Germinal center (tissue), 1 donor: ENCODE measurements around the gene BCAR3.
"Not testable (repeated sequence)": the region's sequence is repeated elsewhere in the genome, so short reads cannot be mapped to it uniquely, and the experiment has no call there.

Source experiments
- DNase-seq: peaks from one replicate; pipeline ENCODE4 v3.0.0; 2012; ENCODE audit warnings: mixed read lengths, low spot score

BCAR3 gene

DNA sequence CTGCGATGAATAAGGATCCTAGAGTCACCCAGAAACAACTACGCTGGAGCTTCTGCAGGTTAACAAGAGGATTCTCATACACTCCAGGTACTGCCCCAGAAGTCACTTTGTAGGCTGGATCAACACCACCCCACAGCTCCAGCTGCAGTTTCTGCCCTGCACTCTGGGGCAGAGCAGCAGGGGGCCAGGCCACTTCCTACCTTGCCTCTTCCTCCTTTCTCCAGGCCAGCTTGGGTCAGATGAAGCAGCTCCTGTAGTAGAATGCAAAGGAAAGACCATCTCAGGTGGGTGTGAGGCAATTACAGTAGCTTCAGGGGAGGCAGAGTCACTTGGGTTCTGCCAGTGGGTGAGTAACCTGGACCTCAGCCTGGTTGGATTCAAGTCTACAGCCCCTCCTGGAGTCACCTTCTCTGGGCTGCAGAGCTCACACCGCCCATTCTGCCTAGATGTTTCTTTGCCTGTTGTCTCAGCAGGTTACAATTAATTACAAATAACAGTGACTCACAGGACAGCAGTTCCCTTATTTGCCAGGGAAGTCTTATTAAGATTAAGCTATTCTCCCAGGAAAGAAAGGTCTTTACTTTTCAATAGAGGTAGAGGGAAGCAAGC lies 24.4 kb upstream of the BCAR3 start:
- DNase-seq, result no peak

DNA sequence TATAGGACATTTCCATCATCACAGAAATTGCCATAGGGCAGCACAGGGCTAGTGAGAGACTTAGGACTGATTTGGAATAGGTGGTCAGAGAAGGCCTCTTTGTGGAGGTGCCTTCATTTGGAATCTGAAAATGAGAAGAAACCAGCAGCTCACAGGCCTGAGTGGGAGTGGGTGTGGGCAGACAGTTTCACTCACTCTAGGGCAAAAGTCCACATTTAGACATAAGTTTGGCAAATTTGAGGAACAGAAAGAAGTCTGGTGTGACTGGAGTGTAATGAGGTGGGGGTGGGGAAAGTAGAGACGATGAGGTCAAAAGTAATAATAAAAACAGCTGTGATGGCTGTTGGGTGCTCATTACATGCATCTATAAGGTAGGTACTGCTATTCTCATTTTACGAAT lies 22.4 kb upstream of the BCAR3 start:
- DNase-seq, result peak; percentile 65

DNA sequence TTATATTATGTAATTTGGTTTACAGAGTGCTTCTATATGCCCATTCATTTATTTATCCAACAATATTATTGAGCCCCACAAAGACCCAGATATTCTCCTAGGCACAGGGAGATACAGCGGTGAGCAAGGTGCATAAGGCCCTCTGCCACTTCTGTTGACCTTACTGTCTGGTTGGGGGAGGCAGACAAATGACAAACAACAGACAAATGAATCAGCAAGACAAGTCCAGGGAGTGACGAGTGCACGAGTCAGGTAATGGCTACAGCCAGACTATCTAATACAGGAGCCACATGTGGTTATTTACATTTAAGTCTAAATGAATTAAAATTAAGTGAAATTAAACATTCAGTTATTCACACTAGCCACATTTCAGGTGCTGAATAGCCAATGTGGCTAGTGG lies 22.0 kb upstream of the BCAR3 start:
- DNase-seq, result no peak

DNA sequence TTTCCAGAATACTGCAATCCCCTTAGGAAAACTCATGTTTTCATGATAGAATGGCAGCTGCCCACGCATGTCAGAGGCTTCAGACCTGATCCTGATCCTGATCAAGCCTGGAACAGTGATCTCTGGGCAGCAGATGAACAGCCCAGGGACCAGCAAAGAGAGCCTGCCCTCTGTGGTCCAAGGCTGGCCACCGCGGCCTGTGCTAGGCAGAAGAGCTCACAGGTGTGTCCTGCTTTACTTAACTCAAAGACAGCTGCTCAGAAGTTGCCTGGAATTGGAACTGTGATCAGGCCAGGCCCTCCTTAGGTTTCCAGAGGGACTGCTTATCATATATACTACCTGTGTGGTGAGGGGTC lies 21.2 kb upstream of the BCAR3 start:
- no peak for DNase-seq

DNA sequence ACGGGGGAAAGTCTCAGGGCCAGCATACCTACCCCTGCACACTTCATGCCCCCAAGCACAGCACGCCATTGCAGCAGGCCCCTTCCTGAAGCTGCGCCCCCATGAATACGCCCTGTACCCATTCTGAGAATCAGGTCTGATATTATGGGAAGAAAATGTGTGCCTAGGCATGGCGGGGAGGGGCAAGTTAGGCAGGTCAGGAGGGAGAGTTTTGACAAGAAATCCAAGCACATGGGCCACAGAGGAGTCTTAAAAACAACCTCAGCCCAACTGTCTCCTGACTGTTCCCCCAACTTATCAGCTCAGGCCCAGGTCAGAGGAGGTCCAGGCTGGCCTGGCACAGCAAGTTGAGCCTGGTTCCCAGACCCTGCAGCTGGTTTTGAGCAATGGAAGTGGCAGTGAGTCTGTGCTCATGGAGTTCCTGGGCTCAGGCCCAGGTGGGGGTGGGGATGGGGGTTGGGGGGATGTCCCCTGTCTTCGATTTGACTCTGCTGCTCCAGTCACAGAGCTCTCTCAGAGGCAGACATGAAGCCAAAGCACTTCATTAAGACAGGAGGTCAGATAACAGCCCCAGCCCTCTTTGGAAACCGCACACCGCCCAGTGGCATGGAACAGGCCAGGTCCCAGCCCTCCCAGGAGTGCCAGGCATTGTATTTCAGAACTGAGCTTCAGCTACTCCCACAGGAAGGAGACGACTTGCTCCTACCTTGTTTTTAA lies 20.6 kb upstream of the BCAR3 start:
- no peak for DNase-seq

DNA sequence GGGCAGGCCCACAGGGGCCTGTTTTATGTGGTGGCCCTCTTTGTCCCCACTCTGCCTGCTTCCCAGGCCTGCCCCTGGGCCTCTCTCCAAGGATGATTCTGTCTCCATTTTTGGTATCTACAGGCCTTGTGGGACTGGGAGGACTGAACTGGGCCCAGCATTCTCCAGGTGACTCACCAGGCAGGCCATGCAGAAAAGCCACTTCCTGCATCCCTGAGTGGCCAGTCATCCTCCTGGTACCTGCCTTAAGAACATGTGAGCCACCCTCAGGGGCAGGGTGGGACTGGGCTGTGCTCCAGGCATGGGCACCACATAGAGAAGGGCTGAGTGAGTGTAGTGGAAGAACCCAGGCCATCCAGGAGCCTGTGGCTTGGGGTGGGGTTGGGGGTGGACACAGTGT lies 20.0 kb upstream of the BCAR3 start:
- DNase-seq, result no peak

DNA sequence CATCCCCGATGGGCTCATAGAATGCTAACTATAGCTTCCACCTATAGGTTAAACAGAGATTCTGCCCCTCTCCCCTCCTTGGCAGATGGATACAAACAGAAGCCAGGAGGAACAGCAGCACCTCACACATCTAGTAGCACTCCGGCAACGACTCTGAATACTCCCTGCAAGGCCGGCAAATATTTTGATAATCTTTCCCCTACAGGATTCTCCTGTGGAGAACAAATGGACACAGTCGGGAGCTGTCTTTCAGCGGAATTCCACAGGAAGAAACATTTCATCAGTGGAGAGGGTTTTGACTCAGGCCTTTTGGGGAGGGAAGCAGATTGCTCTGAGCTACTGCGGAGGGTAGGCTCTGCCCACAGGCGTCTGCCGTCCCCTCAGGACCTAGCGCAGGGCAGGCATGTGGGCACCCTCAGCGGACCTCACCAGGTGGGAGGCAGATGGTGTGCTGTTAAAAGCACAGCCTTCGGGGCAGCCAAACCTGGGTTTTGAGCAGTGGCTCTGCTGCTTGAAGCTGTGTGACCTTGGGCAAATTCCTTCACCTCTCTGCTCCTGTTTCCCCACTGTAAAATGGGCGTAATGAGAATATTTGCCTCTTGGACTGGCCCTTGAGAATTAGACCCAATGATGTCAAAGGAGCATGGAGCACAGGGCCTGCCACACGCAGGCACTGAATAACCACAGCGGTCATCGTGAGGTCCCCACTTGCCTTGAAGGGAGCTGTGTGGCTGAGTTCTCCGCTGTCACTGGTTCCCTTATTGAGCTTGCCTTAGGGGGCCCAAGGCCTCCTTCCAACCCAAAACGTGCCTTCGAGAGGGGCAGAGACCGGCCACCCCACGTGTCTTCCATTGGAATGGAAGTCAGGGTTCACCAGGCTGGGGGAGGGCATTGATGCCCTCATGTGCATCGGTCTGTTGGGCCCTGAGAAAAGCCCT lies 19.2 kb upstream of the BCAR3 start:
- no peak for DNase-seq

DNA sequence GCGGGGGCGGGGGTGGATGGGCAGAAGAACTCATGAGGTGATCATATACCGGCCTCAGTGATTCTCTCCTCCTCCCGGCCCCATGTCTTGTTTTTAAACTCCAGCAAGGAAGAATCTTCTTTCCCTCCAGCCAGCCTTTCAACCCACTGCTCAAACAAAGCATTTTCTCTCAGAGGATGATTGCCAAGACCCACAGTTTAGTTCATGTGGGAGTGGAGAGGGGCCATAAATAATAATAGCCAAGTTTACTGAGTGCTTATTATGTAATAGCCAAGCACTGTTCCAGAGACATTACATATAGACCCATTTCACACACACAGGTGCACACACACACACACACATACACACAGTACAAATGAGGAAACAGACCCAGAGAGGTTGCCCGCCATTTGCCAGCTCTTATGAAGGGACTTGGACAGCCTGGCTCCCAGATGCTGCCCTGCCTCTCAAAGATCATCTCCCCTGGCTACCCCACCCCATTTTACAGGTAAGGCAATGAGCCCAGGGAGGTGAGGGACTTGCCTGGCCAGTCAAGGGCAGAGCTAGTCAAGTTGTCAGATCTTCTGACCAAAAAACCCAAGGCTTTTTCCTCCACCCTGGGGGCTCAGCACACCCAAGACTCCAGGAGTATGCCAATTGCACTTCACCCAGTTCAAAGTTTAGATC lies 18.0 kb upstream of the BCAR3 start:
- DNase-seq, result no peak

DNA sequence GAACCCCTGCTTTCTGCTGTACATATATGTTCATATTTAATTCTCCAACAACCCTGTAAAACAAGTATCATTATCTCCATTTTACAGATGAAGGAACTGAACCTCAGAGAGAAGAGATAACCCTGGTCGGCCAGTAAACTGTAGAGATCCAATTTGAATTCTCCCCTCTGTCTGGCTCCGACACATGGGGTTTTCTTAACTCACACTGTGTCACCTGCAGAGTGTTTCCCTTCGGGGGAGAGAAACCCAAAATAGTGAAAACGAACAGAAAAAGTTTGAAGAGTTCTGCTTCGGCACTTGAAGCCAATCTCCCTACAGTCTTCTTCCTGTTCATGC lies 17.4 kb upstream of the BCAR3 start:
- no peak for DNase-seq

DNA sequence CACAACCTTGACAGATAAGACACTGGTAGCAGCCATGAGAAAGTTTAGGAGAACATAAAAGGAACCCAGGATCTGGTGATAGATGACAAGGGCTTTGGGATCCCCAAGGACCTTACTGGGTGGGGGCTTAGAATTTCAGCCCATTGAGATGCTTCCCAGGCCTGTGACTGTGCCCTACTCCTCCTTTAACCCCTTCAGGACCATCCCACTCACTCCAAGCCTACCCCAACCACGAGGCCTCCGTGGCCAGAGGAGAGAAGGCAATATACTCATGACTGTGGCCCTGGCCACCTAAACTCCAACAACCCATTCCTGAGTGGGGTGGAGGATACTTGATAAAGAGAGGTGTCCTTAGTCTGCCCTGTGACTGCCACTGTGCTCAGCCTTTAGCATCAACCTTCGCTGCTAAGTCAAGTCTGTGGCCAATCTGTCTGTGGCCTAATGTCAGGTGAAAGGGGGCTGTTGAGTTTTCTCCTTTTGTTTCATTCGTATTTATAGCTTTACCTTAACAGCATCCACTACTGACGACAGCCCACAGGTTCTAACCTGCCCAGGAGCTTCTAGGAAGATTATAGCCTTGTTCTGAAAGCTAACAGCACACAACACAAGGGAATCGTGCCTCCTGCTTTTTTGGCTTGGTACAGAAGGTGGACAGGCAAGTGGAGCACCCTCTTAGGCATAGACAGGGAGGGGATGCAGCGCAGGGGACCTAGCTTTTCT lies 16.9 kb upstream of the BCAR3 start:
- no peak for DNase-seq

DNA sequence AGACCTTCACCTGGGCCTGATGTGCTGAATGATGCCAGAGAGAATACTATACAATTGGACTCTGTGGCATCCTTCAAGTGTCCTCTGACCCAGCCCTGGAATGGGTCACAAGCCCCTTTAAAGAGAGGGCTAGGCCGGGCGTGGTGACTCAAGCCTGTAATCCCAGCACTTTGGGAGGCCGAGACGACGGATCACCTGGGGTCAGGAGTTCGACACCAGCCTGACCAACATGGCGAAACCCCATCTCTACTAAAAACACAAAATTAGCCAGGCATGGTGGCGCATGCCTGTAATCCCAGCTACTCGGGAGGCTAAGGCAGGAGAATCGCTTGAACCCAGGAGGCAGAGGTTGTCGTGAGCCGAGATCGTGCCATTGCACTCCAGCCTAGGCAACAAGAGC lies 15.9 kb upstream of the BCAR3 start:
- DNase-seq, result not testable (repeated sequence)

DNA sequence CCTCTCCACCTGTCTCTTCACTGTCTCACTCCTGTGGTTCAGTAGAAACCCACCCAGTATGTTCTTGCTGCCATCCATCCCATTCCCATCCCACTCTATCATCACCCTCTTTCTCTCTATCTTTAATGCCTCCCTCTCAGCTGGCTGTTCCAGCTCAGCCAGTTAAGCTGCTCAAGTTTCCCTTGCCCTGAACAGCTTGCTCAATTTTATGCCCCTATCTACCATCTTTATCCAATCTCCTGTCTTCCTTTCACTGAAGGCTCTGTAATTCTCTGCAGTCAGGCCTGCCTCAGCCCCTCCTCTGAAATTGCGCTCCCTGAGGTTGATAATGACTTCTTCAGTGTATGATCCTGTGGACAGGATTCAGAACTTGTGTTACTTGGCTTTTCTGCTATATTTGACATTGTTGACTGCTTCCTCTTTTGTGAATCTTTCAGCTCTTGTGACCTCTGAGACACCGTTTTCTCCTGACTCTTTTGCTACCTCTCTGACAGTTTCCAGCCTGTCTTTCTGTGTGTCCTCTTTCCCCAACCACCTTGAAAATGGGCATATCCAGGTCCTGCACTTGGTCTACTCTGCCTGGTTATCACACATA lies 13.9 kb upstream of the BCAR3 start:
- peak; percentile 50 for DNase-seq

DNA sequence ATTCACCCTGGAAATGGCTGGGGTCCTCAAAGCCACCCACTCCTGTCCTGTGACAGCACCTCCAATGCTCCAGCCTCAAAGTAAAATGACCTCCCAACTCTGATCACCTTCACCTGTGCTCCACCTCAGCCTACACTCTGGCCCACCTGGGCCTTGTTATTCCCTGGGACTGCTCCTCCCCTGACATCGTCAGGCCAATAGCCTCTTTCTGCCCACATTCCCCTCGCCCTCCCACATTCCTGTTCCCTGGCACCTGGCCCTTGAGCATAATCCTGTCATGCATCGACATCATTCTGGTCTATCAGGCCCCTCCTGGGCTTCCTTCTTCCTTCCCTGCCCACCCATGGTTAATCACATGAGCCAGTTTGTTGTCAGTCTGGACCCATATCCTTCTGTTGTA lies 13.2 kb upstream of the BCAR3 start:
- no peak for DNase-seq

DNA sequence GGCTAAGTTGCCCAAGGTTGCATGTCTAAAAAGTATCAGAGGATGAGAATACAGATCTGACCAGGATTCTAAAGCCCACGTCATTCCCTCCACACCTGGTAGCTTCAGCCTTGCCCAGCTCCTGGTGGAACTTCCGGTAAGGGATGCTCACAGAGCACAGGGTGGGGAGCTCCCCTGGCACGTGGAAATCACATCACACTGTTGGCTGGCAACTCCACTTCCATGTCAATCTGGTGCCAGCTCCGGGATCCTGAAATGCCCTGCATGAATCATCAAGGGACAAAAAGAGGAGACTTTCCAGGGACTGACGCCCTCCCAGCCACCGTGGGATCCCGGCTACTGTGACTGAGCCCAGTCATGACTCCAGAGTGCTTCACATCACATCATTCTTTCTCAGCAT lies 12.4 kb upstream of the BCAR3 start:
- DNase-seq, result no peak

DNA sequence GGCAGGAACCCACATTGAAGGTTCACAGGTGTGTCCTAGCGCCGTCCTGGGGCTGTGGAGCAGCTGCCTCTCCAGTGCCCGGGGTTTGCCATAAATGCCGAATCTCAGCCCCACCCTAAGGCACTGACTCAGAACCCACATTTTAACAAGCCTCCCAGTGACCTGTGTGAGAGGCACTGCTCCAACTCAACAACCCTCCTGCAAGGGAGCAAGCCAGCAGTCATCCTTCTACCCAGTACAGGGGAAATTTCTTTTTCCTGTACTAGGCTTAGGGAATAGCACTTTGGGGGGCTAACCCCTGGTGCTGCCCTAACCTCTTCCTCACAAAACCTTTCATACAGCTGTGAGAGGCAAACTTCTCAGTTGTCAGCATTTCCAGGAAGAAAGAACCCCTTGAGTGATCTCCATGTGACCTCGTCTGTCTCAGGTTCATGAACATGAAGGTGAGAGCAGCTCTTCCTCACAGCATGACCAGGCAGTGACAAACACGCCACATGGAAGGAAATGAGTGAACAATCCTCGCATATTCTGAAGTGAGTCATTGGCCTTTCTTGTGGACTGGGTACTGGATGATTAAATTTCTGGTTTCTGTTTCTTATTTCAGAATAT lies 11.4 kb upstream of the BCAR3 start:
- DNase-seq, result no peak

DNA sequence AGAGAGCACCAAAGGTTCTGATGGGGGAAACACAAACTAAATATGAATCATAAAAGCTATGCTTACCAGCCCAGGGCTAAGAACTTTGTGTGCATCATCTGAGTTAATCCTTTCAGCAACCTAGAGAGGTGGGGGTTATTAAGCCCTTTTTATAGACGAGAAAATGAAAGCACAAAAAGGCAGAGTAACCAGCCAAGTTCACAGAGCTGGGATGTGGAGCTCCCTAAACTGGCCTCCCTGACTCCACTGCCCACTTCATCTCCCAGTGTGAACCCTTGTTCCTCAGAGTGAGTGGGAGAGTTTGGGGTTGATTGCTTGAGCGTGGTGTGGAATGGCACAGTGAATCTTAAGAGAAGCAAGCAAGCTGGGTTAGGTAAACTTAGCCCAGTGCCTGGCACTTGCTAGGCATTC lies 10.8 kb upstream of the BCAR3 start:
- DNase-seq, result no peak

DNA sequence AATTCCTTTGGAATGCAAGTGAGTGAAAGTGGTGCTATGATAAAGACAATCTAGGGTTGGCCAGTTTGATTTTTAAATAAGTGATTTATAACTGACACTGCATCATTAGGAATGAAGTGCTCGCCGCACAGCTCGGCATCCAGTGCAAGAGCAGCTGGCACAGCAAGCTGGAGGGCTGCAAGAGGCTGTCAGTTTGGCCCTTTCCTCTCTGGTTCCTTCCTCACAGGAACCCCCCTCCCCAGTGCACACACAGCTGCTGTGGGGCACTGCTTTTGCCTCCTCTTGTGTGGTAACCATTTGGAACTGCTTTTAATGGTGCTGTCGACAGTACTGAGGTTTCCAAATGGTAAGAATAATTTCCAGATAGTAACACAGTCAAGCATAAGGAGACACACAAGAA lies 10.4 kb upstream of the BCAR3 start:
- no peak for DNase-seq

DNA sequence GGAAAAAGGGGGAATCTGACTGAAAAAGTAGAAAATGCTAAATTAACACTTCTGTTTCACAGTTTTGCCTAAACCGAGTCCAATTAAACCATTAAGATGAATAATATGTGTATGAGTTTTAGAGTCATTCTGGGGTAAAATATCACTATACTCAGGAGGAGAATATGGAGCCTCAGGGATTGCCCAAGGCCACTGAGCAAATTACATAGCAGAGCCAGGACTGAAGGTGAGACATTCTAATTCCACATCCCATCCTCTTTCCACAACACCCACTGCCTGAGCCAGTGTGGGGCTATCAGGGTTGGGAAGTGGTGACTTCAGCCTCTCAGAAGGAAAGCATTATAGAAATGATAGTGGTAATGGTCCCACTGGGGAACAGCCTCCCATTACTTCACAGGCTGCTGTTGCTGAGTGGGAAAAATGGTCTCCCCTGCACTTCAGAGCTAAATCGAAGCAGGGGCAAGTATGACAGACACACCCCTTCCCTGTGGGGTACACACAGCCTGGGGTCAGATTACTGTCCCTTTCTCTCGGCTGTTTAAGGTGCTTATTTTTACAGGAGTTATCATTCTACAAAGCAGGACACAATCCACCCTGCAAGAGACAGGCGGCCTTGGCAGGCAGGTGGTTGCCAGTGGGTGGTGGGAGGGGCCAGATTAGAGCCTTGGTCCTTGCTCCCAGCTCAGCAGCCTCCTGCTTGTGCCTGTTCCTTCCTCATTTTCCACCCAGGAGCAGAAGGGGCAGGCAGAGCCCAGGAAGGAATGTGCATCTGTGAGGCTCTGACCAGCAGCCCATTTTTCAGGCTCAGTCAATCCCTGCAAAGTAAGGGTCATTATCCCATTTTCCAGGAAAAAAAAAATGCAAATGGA lies 9.5 kb upstream of the BCAR3 start:
- DNase-seq, result no peak

DNA sequence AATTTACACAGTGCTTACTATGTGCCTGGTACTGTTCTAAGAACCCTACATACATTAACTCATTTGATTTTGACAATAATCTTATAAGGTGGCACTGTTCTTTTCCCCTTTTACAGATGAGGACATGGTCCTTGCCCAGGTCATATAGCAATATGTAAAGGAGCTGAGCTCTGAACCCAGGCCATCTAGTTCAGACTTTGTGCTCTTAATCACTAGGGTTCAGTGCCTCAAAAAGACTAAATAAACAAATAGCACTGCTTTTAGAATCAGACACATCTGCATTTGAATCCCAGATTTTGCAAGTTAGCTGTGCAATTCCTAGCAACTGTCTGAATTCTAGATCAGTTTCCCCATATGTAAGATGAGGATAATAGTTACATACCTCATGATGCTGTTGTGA lies 8.7 kb upstream of the BCAR3 start:
- no peak for DNase-seq

DNA sequence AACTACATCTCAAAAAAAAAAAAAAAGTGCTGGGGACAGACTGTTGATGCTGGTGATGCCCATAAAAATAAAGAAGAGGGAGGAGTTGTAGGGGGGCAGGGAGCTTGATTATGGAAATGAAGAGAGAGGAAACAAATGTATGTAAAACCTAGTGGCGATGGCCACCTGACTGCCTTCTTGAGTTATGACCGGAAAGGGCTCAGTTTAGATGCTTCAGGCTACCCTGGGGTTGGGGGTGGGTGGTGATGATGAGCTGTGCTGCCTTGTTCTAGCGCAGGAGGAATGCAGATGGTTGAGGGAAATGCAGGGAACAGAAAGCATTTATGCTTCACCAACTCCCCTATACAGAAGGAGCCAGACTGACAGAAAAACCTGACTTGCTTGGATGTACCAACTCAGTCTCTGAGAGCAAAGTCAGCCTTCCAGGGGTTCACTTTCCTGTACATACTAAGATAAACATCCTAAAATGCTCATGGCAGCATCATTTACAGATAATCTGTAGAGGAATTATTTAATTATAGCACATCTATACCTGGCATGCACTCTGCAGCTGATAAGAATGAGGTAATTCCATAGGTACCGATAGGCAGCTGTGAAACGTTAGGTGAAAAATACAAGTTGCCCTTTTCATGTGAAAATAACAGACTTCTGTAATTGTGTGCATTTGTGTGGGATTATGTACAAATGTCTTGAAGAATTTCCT lies 8.0 kb upstream of the BCAR3 start:
- DNase-seq, result peak; percentile 25
